EL (cell line): ENCODE measurements around the gene RPS6KA2.

ENCODE experiments used
- DNase-seq: peaks from one replicate; pipeline ENCODE4 v3.0.0-alpha.2; 2016

The RPS6KA2 gene

GRCh38 chr6:166627033-166627874, at the start of gene RPS6KA2:
Gene RPS6KA2 (minus strand): TSS chr6:166627251. CDS start chr6:166627019, 232 bp downstream.
- peak; percentile 100 for DNase-seq

- no peak for DNase-seq
These were observed 49.3 kb upstream of the RPS6KA2 start for GRCh38 chr6:166676270-166676860.

- DNase-seq = no peak
These were observed 48.7 kb upstream of the RPS6KA2 start for GRCh38 chr6:166675736-166676135.

- DNase-seq = no peak
These were observed 46.3 kb upstream of the RPS6KA2 start for GRCh38 chr6:166673309-166673708.

- no peak for DNase-seq
These were observed 45.7 kb upstream of the RPS6KA2 start for GRCh38 chr6:166672624-166673206.

- DNase-seq = no peak
These were observed 45.1 kb upstream of the RPS6KA2 start for GRCh38 chr6:166672146-166672545.

- no peak for DNase-seq
These were observed 44.5 kb upstream of the RPS6KA2 start for GRCh38 chr6:166671434-166672081.

- no peak for DNase-seq
These were observed 43.8 kb upstream of the RPS6KA2 start for GRCh38 chr6:166670894-166671293.

GRCh38 chr6:166670013-166670412, 43.0 kb upstream of the RPS6KA2 start:
- DNase-seq = no peak

- DNase-seq = peak; percentile 14
These were observed 41.0 kb upstream of the RPS6KA2 start for GRCh38 chr6:166667796-166668610.

- DNase-seq = no peak
These were observed 37.1 kb upstream of the RPS6KA2 start for GRCh38 chr6:166664135-166664534.

GRCh38 chr6:166663568-166663967, 36.5 kb upstream of the RPS6KA2 start:
- DNase-seq = no peak

GRCh38 chr6:166662690-166663089, 35.6 kb upstream of the RPS6KA2 start:
- no peak for DNase-seq

- no peak for DNase-seq
These were observed 34.5 kb upstream of the RPS6KA2 start for GRCh38 chr6:166661327-166662085.

- DNase-seq = no peak
These were observed 33.2 kb upstream of the RPS6KA2 start for GRCh38 chr6:166660157-166660688.

GRCh38 chr6:166659581-166659980, 32.5 kb upstream of the RPS6KA2 start:
- no peak for DNase-seq

- DNase-seq = no peak
These were observed 31.7 kb upstream of the RPS6KA2 start for GRCh38 chr6:166658792-166659150.

GRCh38 chr6:166658115-166658791, 31.2 kb upstream of the RPS6KA2 start:
- DNase-seq = no peak

- no peak for DNase-seq
These were observed 30.5 kb upstream of the RPS6KA2 start for GRCh38 chr6:166657531-166657930.

- DNase-seq = peak; percentile 46
These were observed 29.4 kb upstream of the RPS6KA2 start for GRCh38 chr6:166656230-166657151.
